Activated CD4-positive, alpha-beta memory T cell treated with anti-CD3 and anti-CD28 coated beads for 36 hours (primary cell): ENCODE data around the gene EFL1. TPM values are rescaled to one million over a fixed set of nuclear protein-coding genes. Genes with fewer than 3 reads are reported as not detected.
"Not testable (repeated sequence)": the region's sequence is repeated elsewhere in the genome, so short reads cannot be mapped to it uniquely, and the experiment has no call there.

Experiments
- CTCF ChIA-PET: fragments of 350-600 bp; sonication (Branson Sonifier 250); formaldehyde crosslinking; loops from one replicate; lab custom pipeline; 2021; ENCODE audit warnings: antibody characterized with exemption, inconsistent platforms; lab: Charles Lee
- POLR2A ChIA-PET: fragments of 350-600 bp; sonication (Branson Sonifier 250); formaldehyde crosslinking; loops from one replicate; lab custom pipeline; 2021; ENCODE audit warnings: antibody characterized with exemption; lab: Charles Lee
- DNase-seq: peaks from one replicate; pipeline ENCODE4 v3.0.0-alpha.2; 2020
- H3K27ac Mint-ChIP-seq: one replicate; pipeline ENCODE4 v1.8.0; 2021; ENCODE audit warnings: mixed read lengths
- H3K27me3 Mint-ChIP-seq: one replicate; pipeline ENCODE4 v1.8.0; 2021; ENCODE audit warnings: mixed read lengths
- H3K36me3 Mint-ChIP-seq: one replicate; pipeline ENCODE4 v1.8.0; 2021; ENCODE audit warnings: mixed read lengths
- H3K4me1 Mint-ChIP-seq: one replicate; pipeline ENCODE4 v1.8.0; 2021; ENCODE audit warnings: low read depth, mixed read lengths
- H3K4me3 Mint-ChIP-seq: one replicate; pipeline ENCODE4 v1.8.0; 2021; ENCODE audit warnings: mild to moderate bottlenecking, mixed read lengths
- H3K9me3 Mint-ChIP-seq: one replicate; pipeline ENCODE4 v1.8.0; 2021; ENCODE audit warnings: mixed read lengths
- intact Hi-C: fragments of 100-400 bp; cut with micrococcal nuclease; formaldehyde crosslinking; loops from one replicate; pipeline ENCODE4 v1.15.1; 2023
- total RNA-seq, 2 experiments: library from RNA; stranded (reverse); gene quantifications; one replicate each; pipeline ENCODE4 v1.2.3, GENCODE V29; 2021

Gene EFL1
- total RNA-seq, 2 experiments from 2014 or later = 27.7 to 28.1 TPM

DNA sequence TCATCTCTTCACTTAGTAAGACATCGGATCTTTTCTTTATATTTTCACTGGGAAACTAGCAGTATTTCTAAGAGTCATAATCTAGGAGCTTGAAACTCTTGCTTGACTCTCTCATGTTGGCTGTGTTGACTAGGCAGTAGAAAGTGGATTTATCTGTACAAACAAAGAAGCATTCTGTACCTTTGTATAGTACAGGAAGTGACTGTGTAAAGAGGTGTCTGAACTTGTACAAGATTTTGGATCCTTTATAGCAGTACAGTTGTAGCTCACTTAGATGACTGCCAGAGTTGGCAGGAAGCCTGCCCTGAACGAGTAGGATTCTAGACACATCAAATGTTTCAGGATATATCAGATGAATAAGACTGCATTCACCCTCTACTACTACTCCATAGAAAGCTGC is 5.9 kb upstream of the EFL1 start:
- H3K9me3 Mint-ChIP-seq, H3K36me3 Mint-ChIP-seq, H3K27me3 Mint-ChIP-seq, H3K27ac Mint-ChIP-seq, H3K4me1 Mint-ChIP-seq, CTCF ChIA-PET, H3K4me3 Mint-ChIP-seq, DNase-seq, POLR2A ChIA-PET: not testable (repeated sequence)
- intact Hi-C loops = loop anchor here (10.0 kb wide), 1 partner anchor 964 kb away; no protein-coding TSS in a partner anchor

DNA sequence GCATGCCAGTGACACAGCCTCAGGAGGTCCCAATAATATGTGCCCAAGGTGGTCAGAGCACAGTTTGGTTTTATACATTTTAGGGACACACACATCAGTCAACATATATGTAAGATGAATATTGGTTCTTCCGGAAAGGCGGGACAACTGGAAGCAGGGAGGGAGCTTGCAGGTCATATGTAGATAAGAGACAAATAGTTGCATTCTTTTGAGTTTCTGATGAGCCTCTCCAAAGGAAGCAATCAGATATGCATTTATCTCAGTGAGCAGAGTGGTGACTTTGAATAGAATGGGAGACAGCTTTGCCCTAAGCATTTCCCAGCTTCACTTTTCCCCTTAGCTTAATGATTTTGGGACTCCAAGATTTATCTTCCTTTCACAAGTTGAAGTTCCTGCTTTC is 4.6 kb upstream of the EFL1 start:
- H3K36me3 Mint-ChIP-seq, DNase-seq, POLR2A ChIA-PET, H3K4me1 Mint-ChIP-seq, H3K27ac Mint-ChIP-seq, CTCF ChIA-PET, H3K4me3 Mint-ChIP-seq, H3K27me3 Mint-ChIP-seq, H3K9me3 Mint-ChIP-seq: not testable (repeated sequence)
- intact Hi-C loops = loop anchor here (10.0 kb wide), 1 partner anchor 962 kb away; no protein-coding TSS in a partner anchor

DNA sequence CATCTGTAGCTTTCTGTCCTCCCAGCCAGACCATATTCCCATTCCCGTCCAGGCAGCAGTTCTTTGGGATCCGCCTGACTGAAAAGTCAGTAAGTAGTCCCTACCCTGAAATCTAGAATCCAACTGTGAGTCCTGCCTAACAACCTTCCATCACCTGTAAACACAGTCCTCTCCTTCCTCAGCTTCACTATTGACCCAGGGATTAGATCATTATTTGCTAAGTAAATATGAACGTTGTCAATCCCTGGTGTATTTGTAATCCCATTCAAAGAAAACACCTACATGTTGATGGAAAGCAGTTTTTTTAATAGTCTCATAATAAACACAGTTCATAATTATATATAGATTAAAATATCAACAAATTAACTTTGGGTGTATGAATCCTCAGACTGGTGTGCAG is 816 bp upstream of the EFL1 start:
- Mint-ChIP-seq H3K4me3 (peak overlapping the region; percentile 88), H3K4me1 (peaks cover 27% of the 10 kb centered on the region), H3K36me3 (peaks cover 5% of the 10 kb centered on the region), H3K27ac (no peak overlapping the region), H3K27me3 (no peaks in the 10 kb centered on the region), H3K9me3 (no peaks in the 10 kb centered on the region)
- CTCF ChIA-PET = interaction anchor here (1.4 kb wide), 1 partner anchor 23 kb away, joined by 3 read pairs; no protein-coding TSS in a partner anchor
- POLR2A ChIA-PET = no interaction called here
- intact Hi-C loops = loop anchor here (2.0 to 10.0 kb wide), 3 partner anchors 23 to 959 kb away; partner anchors contain the start of gene MEX3B
- DNase-seq = no peak

DNA sequence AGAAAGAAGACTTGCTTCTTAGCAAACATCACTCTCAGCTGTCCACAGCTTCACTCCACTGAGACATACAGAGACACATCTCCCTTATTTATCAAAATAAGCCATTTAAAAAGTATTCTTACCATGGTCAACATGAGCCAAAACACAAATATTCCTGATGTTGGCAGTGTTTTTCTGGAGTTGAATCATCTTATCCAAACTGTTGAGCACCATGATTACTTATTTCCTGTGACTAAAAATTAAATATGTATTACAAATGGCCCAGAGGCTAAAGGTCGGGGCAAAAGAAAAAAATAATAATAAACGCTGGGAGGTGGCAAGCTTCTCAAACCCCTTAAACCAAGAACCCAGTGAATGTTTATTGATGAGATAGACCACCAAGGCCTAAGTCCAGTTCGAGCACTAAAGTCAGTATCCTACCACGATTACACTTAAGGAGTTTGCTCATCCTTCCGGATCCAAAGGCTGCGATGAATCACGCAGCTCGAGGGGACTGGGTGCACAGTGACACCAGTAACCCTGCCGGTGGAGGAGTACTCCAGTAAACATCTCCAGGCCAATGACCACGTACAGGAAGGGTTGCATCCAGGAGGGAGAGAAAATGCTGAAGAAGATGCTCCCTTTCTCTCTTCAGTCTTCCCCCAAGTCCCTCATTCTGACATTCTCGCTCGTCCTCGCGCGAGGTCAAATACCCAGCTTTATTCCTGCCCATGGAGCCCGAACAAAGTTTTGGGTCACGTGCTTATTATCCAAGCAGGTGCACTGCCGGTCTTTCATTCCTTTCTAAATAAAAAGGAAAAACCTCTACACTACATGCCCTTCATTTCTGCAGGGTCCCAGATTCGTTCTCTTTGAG is 740 bp downstream of the EFL1 start:
- H3K4me1 Mint-ChIP-seq = peaks cover 27% of the 10 kb centered on the region
- not testable (repeated sequence) for H3K9me3 Mint-ChIP-seq, H3K27me3 Mint-ChIP-seq
- POLR2A ChIA-PET = interaction anchor here (0.5 to 1.6 kb wide), 6 partner anchors 10 to 959 kb away, joined by 3 to 6 read pairs (median 3); partner anchors contain the start of gene MEX3B
- intact Hi-C loops = loop anchor here (2.0 to 10.0 kb wide), 3 partner anchors 25 to 957 kb away; partner anchors contain the start of gene MEX3B
- H3K4me3 Mint-ChIP-seq = peak overlapping the region; percentile 88
- CTCF ChIA-PET = interaction anchor here (1.4 kb wide), 1 partner anchor 24 kb away, joined by 3 read pairs; no protein-coding TSS in a partner anchor
- peak; percentile 78 for DNase-seq
- H3K27ac Mint-ChIP-seq = peak overlapping the region; percentile 83
- H3K36me3 Mint-ChIP-seq = peaks cover 14% of the 10 kb centered on the region

DNA sequence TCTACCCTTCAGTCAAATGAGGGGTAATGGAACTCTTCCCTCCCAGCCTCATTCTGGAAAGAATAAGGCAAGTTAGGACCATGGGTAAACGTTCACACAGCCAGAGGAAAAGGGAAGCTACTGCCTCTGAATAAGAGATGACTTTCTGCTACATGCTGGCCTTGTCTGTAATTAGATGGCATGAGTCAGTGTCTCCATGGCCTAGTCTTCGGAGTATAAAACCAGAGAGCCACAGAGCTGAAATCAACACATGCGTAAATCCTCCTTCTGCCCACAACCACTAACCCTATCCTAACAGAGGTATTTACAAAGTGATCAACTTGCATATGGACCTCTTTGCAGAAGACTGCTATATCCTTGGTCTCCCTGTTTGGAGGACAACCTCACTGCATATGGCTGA is 14.3 kb downstream of the EFL1 start:
- POLR2A ChIA-PET, CTCF ChIA-PET, H3K4me1 Mint-ChIP-seq, intact Hi-C loops, H3K27ac Mint-ChIP-seq, H3K27me3 Mint-ChIP-seq, H3K4me3 Mint-ChIP-seq, H3K9me3 Mint-ChIP-seq, DNase-seq: not testable (repeated sequence)
- H3K36me3 Mint-ChIP-seq = peaks cover 11% of the 10 kb centered on the region

DNA sequence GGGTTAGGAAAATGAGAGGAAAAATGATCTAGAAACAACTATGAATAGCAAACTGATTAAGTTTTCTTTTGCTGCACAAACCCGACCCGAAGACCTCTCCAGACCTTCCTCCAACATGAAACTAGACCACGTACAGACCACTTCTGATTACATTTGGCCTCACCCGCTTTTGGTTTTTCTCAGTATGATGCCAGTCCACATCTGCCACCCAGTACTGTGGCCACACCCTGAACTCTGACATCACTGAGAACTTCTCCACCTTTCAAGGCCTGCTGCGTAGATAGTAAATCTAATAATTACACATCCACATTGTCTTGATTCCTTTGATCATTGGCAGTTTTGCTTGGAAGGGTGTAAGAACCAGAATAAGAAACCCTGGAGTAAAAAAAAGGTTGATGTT is 16.6 kb downstream of the EFL1 start:
- H3K36me3 Mint-ChIP-seq, H3K4me3 Mint-ChIP-seq, intact Hi-C loops: not testable (repeated sequence)

DNA sequence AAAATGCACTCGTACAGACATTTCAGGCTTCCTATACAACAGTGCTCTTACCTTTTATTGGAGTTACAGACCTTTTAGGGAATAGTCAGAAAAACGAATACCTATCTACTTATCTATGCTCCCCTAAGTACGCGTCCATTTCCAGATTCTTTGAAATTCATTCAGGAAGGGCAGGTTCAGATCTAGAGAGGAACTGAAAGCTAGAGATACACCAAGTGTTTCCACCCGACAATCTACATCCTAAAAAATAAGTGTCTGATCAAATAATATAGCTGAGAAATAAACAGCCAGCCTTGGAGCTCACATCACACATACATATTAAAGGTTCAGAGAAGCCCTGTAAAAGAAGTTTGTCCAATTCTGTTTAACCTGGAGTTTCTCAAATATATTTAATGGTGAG is 18.9 kb downstream of the EFL1 start:
- DNase-seq, intact Hi-C loops, H3K27ac Mint-ChIP-seq: not testable (repeated sequence)

More for the DNA sequence above, 16.6 kb downstream of the EFL1 start:
- POLR2A ChIA-PET, H3K27ac Mint-ChIP-seq, DNase-seq, H3K9me3 Mint-ChIP-seq, H3K27me3 Mint-ChIP-seq, CTCF ChIA-PET, H3K4me1 Mint-ChIP-seq: not testable (repeated sequence)

DNA sequence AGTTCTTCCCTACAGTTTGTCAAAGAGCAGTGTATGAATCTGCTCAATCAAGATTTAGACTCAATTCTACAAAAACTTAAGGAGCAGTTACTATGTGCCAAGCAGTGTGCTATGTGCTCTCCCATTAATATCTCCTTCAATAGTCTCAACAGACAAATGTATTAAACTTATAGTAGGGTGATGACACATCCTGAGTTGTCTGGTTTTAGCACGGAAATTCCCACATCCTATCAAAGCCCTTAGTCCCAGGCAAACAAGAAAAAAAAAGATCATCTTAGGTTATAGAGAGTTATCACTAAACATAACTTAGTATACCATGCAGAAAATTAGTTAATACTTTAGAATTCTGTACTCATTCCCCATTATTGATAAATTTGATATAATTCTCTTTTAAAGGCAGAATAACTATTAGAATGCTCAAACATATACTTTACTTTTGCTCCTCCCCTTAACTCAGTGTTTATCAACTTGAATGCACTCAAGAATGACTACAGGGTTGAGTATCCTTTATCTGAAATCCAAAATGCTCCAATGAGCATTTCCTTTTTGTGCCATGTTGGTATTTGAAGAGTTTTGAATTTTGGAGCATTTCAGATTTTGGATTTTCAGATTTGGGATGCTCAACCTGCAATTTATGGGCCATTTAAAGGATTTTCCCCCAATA is 20.6 kb downstream of the EFL1 start:
- intact Hi-C loops, H3K27ac Mint-ChIP-seq, DNase-seq, H3K9me3 Mint-ChIP-seq, H3K4me1 Mint-ChIP-seq, H3K4me3 Mint-ChIP-seq, CTCF ChIA-PET, H3K27me3 Mint-ChIP-seq: not testable (repeated sequence)
- H3K36me3 Mint-ChIP-seq = peaks cover 28% of the 10 kb centered on the region
- POLR2A ChIA-PET = interaction anchor here (0.6 kb wide), 1 partner anchor 1351 kb away, joined by 3 read pairs; no protein-coding TSS in a partner anchor

More for the DNA sequence above, 18.9 kb downstream of the EFL1 start:
- H3K9me3 Mint-ChIP-seq, H3K27me3 Mint-ChIP-seq, CTCF ChIA-PET, H3K4me3 Mint-ChIP-seq, H3K4me1 Mint-ChIP-seq, POLR2A ChIA-PET: not testable (repeated sequence)
- peaks cover 18% of the 10 kb centered on the region for H3K36me3 Mint-ChIP-seq

DNA sequence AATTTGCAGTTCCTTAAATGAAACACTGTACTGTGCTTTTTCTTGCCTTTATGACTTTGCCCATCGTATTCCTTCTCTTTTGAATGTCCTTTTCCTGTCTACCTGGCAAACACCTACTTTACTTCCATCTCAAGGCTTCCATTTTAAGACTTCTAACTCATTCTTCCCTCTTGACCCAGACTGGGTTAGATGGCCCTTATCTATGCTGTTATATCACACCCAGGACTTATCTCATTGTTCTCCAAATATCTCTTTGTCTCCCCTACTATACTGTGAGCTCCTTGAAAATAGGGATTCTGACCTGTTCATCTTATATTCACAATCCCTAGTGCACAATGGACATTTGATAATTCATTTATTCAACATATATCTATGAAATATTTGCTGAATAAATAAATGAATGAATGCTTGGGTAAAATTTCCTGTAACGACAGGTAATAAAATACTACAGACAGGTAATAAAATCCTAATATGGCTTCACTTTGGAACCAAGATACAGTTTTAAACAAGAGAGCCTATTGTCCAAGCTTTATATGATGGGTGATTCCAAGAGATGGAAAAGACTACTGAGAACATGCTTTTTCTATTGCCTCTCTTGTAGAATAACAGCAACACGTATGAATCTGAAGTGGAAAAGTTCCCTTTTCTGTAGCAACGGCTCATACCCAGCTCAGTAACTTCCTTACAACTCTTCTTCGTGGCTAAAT is 22.7 kb downstream of the EFL1 start:
- Mint-ChIP-seq H3K9me3 (no peaks in the 10 kb centered on the region), H3K4me3 (no peak overlapping the region), H3K27me3 (no peaks in the 10 kb centered on the region), H3K4me1 (peaks cover 5% of the 10 kb centered on the region), H3K36me3 (peaks cover 35% of the 10 kb centered on the region), H3K27ac (no peak overlapping the region)
- ChIA-PET POLR2A (no interaction called here), CTCF (interaction anchor here (0.6 kb wide), 1 partner anchor 17 kb away, joined by 3 read pairs; no protein-coding TSS in a partner anchor)
- no peak for DNase-seq
- intact Hi-C loops = no loop called here

DNA sequence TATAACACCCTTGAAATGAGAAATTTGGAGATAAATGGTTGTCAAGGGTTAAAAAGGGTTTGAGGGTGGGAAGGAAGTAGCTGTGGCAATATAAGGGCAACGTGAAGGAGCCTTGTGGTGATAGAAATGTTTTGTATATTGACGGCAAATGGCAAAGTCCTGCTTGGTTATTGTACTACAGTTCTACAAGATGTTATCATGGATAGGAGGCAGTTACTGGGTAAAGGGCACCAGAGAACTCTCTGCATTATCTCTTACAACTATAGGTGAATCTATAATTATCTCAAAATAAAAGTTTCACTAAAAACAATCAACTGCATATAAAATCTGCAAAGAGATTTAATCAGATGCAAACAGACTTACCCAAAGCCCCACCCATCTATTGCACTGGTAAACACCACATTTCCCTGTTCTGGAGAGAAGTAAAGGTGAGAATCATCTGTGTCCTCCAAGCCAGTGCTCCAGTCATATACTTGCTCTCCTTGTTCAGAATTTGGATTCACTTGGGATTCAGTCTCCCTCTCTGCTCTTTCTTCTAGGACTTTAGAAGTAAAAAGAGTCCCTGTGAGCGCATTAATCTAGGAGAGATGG is 24.5 kb downstream of the EFL1 start:
- POLR2A ChIA-PET, H3K27ac Mint-ChIP-seq, H3K9me3 Mint-ChIP-seq, intact Hi-C loops, DNase-seq, H3K4me1 Mint-ChIP-seq, H3K27me3 Mint-ChIP-seq, H3K4me3 Mint-ChIP-seq: not testable (repeated sequence)
- CTCF ChIA-PET = interaction anchor here (0.6 kb wide), 1 partner anchor 839 kb away, joined by 3 read pairs; no protein-coding TSS in a partner anchor
- H3K36me3 Mint-ChIP-seq = peaks cover 35% of the 10 kb centered on the region

DNA sequence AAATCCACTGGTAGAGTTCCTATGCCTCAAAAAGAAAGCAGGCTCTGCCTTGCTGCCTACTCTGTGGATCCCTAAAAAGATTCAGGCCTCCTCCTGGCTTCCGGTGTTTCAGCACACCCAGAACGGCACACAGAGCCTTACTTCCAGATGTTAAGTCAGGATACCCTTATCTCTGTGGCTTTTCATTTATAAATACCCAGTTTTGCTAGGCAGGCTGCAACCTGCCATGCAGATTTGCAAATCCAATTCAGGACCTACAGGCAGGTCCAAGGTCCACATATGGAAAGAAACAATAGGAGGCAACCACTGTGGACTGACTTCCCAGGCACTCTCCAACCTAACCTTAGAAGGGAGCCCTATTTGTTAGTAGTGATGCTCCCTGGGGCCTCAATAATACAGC is 30.7 kb downstream of the EFL1 start:
- Mint-ChIP-seq H3K9me3 (no peaks in the 10 kb centered on the region), H3K4me3 (no peak overlapping the region), H3K27me3 (no peaks in the 10 kb centered on the region), H3K36me3 (peaks cover 33% of the 10 kb centered on the region), H3K4me1 (peaks cover 3% of the 10 kb centered on the region), H3K27ac (no peak overlapping the region)
- ChIA-PET POLR2A (no interaction called here), CTCF (no interaction called here)
- intact Hi-C loops = no loop called here
- no peak for DNase-seq
